Spleen (tissue), 11 donors: ENCODE results near the gene ALDH5A1. TPM values are rescaled to one million over a fixed set of nuclear protein-coding genes. Genes with fewer than 3 reads are reported as not detected.

Source experiments
- DNase-seq: peaks from one replicate; pipeline ENCODE4 v3.0.0-alpha.2; 2020
- H3K27ac ChIP-seq, 8 donors: fragments of 200-600 bp; sonication (generic) in 7 of 8; 1 replicate in 4 of 8; 2 replicates in 4 of 8; pipeline versions ENCODE4 v1.5.0 to v1.8.0; 2016 to 2021; ENCODE audit warnings: inconsistent platforms in 4 of 8, mild to moderate bottlenecking in 4 of 8, moderate library complexity in 1 of 8
- H3K27me3 ChIP-seq, 7 donors: fragments of 200-600 bp; sonication (generic) in 6 of 7; replicated peaks in 1 of 7; 1 replicate in 4 of 7; 2 replicates in 3 of 7; pipeline versions ENCODE4 v1.5.0 to v1.8.0; 2016 to 2021; ENCODE audit warnings: inconsistent platforms in 3 of 7, mild to moderate bottlenecking in 1 of 7
- H3K36me3 ChIP-seq, 6 donors: fragments of 200-600 bp; sonication (generic) in 5 of 6; 1 replicate in 4 of 6; 2 replicates in 2 of 6; pipeline versions ENCODE4 v1.5.0 to v1.8.0; 2016 to 2021; ENCODE audit warnings: inconsistent platforms in 2 of 6
- H3K4me1 ChIP-seq, 6 donors: fragments of 200-600 bp; sonication (generic) in 5 of 6; 1 replicate in 3 of 6; 2 replicates in 3 of 6; pipeline versions ENCODE4 v1.5.0 to v1.8.0; 2016 to 2021; ENCODE audit warnings: inconsistent platforms in 3 of 6
- H3K4me3 ChIP-seq, 8 donors: fragments of 200-600 bp; sonication (generic) in 7 of 8; 1 replicate in 4 of 8; 2 replicates in 4 of 8; pipeline versions ENCODE4 v1.5.0 to v1.8.0; 2016 to 2021; ENCODE audit warnings: inconsistent platforms in 4 of 8, mild to moderate bottlenecking in 4 of 8, moderate library complexity in 2 of 8
- H3K9me3 ChIP-seq, 8 donors: fragments of 200-600 bp; sonication (generic) in 7 of 8; 1 replicate in 4 of 8; 2 replicates in 4 of 8; pipeline versions ENCODE4 v1.5.0 to v1.8.0; 2016 to 2021; ENCODE audit warnings: inconsistent platforms in 4 of 8
- POLR2A ChIP-seq, 3 donors: fragments of 450-650 bp; IDR thresholded peaks; one replicate each; pipeline ENCODE4 v1.5.1; 2017; ENCODE audit warnings: antibody characterized with exemption in 3 of 3, mild to moderate bottlenecking in 1 of 3
- POLR2AphosphoS5 ChIP-seq, 3 donors: sonication (generic); formaldehyde crosslinking; IDR thresholded peaks; one replicate each; pipeline ENCODE4 v1.5.1; 2017; ENCODE audit warnings: antibody characterized with exemption in 3 of 3
- WGBS, 5 donors: extraction: QIAGEN DNeasy Blood & Tissue Kit in 3 of 5; methylation state at CpG; one replicate each; pipeline versions ENCODE4 v1.1.5 to v1.1.7; 2013 to 2018; 5-methylcytosine and 5-hydroxymethylcytosine counted together
- intact Hi-C: fragments of 100-400 bp; cut with DNase I; formaldehyde crosslinking; loops from one replicate; pipeline ENCODE4 v1.15.0; 2023; ENCODE audit warnings: low total_unique reads
- polyA plus RNA-seq, 3 donors: library from polyadenylated mRNA; stranded (reverse); fragments of 200-250 nt; gene quantifications; one replicate each; pipeline ENCODE4 v1.2.1, GENCODE V29; 2013
- total RNA-seq, 7 donors: library from RNA; depleted of rRNA in 3 of 7; stranded (reverse); fragments of >200 nt in 3 of 7; fragmentation: NEBNext Ultra II Directional in 4 of 7; extraction: Animal tissue kit (Norgen Biotek cat#: 25700) in 4 of 7; gene quantifications; one replicate each; pipeline versions ENCODE4 v1.1.0 to v1.2.1, GENCODE V29; 2016 to 2021
- TF ChIP-seq, protein P1 (sequence below), 11 experiments: fragments of 200-600 bp in 7 of 11; fragments of 450-650 bp in 4 of 11; sonication (generic) in 4 of 11; IDR thresholded peaks in 8 of 11; conservative IDR thresholded peaks in 3 of 11; 1 replicate in 7 of 11; 2 replicates in 4 of 11; pipeline versions ENCODE4 v1.4.0 to v1.8.0; 2016 to 2021; ENCODE audit warnings: antibody characterized with exemption in 11 of 11, inconsistent platforms in 4 of 11, mild to moderate bottlenecking in 1 of 11
- donor health status: healthy with polysubstance abuse.
- donor health status: DM: no; HTN: no; CAD: no; lungs with moderate emphysema.
- donor health status: DM: no; HTN: no; CAD: no.
- donor health status: Bipolar disorder and iron deficiency.
- donor health status: healthy.
- donor health status: DM: no; HTN: no; CAD: no.
- donor health status: DM: yes; HTN: yes; CAD: no.

ALDH5A1 gene
- total and polyA plus RNA-seq, 10 donors, result 5.7 to 16.6 (median 10.1) TPM

GRCh38 chr6:24568683-24569082 lies 73.9 kb downstream of the ALDH5A1 start:
- Histone ChIP-seq H3K4me3 (no peak overlapping the region), H3K27me3 (peaks cover 0 to 3% (median 0%) of the 10 kb centered on the region in 7 donors), H3K27ac (no peak overlapping the region), H3K36me3 (no peaks in the 10 kb centered on the region), H3K9me3 (no peaks in the 10 kb centered on the region), H3K4me1 (no peaks in the 10 kb centered on the region)
- TF ChIP-seq, protein P1, sequence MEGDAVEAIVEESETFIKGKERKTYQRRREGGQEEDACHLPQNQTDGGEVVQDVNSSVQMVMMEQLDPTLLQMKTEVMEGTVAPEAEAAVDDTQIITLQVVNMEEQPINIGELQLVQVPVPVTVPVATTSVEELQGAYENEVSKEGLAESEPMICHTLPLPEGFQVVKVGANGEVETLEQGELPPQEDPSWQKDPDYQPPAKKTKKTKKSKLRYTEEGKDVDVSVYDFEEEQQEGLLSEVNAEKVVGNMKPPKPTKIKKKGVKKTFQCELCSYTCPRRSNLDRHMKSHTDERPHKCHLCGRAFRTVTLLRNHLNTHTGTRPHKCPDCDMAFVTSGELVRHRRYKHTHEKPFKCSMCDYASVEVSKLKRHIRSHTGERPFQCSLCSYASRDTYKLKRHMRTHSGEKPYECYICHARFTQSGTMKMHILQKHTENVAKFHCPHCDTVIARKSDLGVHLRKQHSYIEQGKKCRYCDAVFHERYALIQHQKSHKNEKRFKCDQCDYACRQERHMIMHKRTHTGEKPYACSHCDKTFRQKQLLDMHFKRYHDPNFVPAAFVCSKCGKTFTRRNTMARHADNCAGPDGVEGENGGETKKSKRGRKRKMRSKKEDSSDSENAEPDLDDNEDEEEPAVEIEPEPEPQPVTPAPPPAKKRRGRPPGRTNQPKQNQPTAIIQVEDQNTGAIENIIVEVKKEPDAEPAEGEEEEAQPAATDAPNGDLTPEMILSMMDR (IDR thresholded peaks at IDR 0.05 in 8 of 11, conservative IDR thresholded peaks at IDR 0.05 in 3 of 11), result no peak
- no peak for TF ChIP-seq POLR2AphosphoS5 (IDR thresholded peaks at IDR 0.05)
- no peak for TF ChIP-seq POLR2A (IDR thresholded peaks at IDR 0.05)
- DNase-seq, result no peak
- WGBS, 5 donors, result 68 to 80% (median 75%) methylated on average over 4 of the region's 4 CpGs
- intact Hi-C loops, result no loop called here

- no peak overlapping the region for H3K4me3 ChIP-seq
- no peaks in the 10 kb centered on the region for H3K9me3 ChIP-seq
- intact Hi-C loops, result no loop called here
- TF ChIP-seq, protein P1 (IDR thresholded peaks at IDR 0.05 in 8 of 11, conservative IDR thresholded peaks at IDR 0.05 in 3 of 11), result no peak
- no peak for TF ChIP-seq POLR2AphosphoS5 (IDR thresholded peaks at IDR 0.05)
- no peak for TF ChIP-seq POLR2A (IDR thresholded peaks at IDR 0.05)
- H3K27me3 ChIP-seq, result peaks cover 0 to 3% (median 0%) of the 10 kb centered on the region in 7 donors
- peaks cover 0 to 5% (median 0%) of the 10 kb centered on the region in 6 donors for H3K4me1 ChIP-seq
- no peaks in the 10 kb centered on the region for H3K36me3 ChIP-seq
- H3K27ac ChIP-seq, result no peak overlapping the region
- WGBS, 5 donors, result 91 to 98% (median 94%) methylated on average over 5 of the region's 5 CpGs
- DNase-seq, result no peak
These were observed 75.0 kb downstream of the ALDH5A1 start for GRCh38 chr6:24569811-24570210.

- Histone ChIP-seq H3K9me3 (no peaks in the 10 kb centered on the region), H3K4me3 (no peak overlapping the region), H3K27me3 (peaks cover 0 to 3% (median 0%) of the 10 kb centered on the region in 7 donors), H3K36me3 (no peaks in the 10 kb centered on the region), H3K4me1 (peaks cover 0 to 9% (median 0%) of the 10 kb centered on the region in 6 donors), H3K27ac (no peak overlapping the region)
- DNase-seq, result no peak
- WGBS, 5 donors, result 85 to 88% (median 86%) methylated on average over 6 of the region's 6 CpGs
- TF ChIP-seq, protein P1 (IDR thresholded peaks at IDR 0.05 in 8 of 11, conservative IDR thresholded peaks at IDR 0.05 in 3 of 11), result no peak
- no peak for TF ChIP-seq POLR2AphosphoS5 (IDR thresholded peaks at IDR 0.05)
- TF ChIP-seq POLR2A (IDR thresholded peaks at IDR 0.05), result no peak
- intact Hi-C loops, result no loop called here
These were observed 76.6 kb downstream of the ALDH5A1 start for GRCh38 chr6:24571361-24571760.

GRCh38 chr6:24574809-24575208 lies 80.0 kb downstream of the ALDH5A1 start:
- no peak for DNase-seq
- H3K27ac ChIP-seq, result no peak overlapping the region
- no peaks in the 10 kb centered on the region for H3K36me3 ChIP-seq
- intact Hi-C loops, result no loop called here
- TF ChIP-seq POLR2AphosphoS5 (IDR thresholded peaks at IDR 0.05), result no peak
- TF ChIP-seq, protein P1 (IDR thresholded peaks at IDR 0.05 in 8 of 11, conservative IDR thresholded peaks at IDR 0.05 in 3 of 11), result no peak
- no peak for TF ChIP-seq POLR2A (IDR thresholded peaks at IDR 0.05)
- peaks cover 0 to 3% (median 0%) of the 10 kb centered on the region in 7 donors for H3K27me3 ChIP-seq
- 55 to 69% (median 64%) methylated on average over 4 of the region's 4 CpGs for WGBS, 5 donors
- no peak overlapping the region for H3K4me3 ChIP-seq
- H3K9me3 ChIP-seq, result no peaks in the 10 kb centered on the region
- H3K4me1 ChIP-seq, result peaks cover 0 to 9% (median 0%) of the 10 kb centered on the region in 6 donors
